DMS53 (cell line): ENCODE results near the gene CNRIP1.

Experiments used
- DNase-seq: peaks from one replicate; lab custom pipeline; 2025; lab: John Stamatoyannopoulos, UW

The CNRIP1 gene

DNA sequence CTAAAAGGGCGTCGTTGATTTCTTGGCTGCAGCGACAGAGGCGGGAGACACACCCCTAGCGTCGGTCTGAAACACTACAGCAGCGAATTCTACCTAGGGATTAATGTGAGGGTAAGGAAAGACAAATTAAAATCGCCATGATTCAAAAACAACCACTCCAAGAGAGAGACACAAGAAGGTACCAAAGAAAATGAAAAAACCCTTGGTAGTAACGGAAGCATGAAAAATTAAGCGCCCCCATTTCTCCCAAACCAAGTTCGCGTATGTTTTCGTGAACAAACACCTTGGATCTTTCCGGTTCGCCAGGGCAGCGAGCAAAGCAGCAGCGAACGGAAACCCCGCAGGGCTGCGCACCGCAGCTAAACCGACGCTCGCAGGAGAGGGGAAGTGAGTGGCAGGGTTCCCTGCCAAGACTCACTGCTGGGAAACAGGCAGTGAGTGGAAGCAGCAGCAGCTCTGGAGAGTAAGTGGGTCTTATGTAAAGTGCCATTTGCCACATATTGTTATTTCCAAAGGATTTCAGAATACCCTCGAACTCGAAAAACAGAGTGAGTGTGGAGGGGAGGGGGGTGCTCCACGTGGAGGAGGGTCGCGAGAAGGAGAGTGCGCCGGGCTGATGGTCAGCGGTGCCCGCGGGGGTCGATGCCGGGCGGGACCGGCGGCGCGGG, 68.4 kb downstream of the CNRIP1 start:
- peak; percentile 91 for DNase-seq

DNA sequence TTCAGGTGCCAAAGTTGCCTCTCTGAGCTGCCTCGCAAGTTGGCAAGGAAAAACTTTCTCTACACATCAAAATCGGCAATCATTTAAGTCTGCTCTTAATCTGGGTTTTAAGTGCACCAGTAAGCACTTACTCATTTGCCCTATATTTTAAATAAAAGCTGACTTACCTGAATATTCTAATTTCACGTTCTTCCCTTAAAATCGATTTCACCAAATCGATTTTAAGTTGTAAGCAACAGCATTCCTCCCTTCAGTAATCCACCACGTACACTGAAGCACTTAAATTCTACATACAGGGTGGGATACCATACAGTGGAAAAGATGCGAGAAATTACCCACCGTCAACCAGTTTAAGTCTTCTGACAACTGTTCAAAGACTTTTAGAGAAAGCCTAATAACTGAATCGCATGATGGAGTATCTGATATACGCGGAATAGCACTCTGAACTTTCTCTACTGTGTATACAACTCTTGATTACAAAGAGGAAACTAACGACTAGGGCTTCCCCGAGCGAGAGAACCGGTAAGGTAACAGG, 69.0 kb downstream of the CNRIP1 start:
- no peak for DNase-seq

DNA sequence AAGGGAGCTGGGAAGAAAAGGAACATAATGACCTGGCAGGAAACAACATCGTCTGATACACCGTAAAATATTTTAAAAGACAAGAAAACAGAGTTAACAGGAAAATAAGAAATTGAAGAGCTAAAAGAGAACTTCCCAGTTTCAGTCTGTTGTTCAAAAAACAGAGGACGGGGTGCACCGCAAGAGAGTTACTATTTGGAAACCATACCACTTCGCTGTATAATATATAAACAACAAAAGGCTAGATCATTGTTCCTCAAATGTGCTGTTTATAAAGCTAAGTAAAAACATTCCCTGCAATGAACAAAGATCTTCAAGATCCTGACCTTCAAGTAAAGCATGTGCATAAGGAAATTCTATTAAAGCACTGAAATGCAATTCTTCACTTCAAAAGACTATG, 69.6 kb downstream of the CNRIP1 start:
- DNase-seq: no peak

DNA sequence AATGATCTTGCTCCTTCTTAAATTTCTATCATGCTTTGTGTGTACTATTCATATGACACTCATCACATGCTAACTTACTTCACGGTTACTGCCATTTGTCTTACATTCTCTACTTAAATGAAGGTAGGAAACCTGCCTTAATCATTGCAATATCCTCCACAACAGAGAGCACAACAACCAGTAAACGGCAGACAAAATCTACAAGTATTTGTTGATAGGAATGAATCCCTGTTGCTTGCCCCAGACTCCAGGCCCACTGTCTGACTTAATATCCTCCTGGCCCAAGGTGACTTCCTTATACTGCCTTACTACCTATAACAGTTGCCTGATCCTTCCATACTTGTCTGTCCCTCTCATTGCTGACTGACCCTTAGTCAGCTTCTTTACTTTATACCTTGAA, 70.9 kb downstream of the CNRIP1 start:
- no peak for DNase-seq

DNA sequence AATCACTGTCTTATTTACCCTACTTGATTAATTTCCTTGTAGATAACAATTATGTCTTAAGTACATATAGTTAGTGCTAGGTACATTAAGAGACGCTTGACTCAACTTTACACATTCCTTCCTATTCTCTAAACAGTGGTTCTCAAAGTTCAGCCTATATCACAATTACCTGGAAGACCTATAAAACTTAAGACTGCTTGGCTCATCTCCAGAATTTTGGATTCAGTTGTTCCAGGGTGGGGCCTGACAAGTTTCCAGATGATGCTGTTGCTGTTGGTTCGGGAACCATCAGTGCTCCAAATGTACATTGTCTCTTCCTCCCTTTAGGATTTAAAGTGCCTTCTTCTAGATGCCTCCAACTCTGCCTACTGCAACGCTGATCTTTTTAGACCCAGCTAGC, 71.4 kb downstream of the CNRIP1 start:
- DNase-seq: no peak

DNA sequence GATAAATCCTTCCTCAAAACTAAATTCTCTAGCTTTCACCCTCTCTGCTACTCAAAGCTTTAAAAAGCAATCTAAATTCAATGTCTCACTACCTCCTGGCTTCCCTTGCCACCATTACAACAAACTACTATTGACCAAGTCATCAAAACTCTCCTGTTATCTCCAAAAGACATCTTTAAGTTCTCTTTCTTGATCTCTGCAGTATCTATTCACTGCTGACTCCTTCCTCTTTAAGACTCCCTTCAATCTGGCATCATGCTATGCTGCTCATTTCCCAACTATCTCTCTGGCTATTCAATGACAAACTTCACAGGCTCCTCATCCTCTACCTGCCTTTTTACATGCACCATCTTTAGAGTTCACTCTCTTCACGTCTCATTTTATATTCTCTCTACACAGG, 73.4 kb downstream of the CNRIP1 start:
- DNase-seq: no peak

DNA sequence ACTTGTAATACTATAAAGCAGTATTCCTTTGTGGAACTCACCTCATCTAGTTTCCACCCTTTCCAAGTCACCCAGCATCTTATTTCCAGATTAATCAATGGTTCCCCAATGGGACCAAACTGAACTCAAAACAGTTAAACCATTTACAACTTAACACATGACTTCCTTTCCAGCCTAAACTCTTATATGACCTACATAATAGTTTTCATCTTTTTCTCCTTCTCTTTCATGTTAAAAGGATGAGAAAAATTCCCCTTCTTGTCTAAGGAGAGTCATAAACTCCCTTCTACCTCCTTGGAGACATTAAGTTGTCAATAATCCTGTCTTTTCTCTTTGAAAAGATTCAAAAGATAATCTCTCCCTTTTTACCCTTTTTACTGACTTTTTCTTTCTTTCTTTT, 74.1 kb downstream of the CNRIP1 start:
- DNase-seq: no peak

DNA sequence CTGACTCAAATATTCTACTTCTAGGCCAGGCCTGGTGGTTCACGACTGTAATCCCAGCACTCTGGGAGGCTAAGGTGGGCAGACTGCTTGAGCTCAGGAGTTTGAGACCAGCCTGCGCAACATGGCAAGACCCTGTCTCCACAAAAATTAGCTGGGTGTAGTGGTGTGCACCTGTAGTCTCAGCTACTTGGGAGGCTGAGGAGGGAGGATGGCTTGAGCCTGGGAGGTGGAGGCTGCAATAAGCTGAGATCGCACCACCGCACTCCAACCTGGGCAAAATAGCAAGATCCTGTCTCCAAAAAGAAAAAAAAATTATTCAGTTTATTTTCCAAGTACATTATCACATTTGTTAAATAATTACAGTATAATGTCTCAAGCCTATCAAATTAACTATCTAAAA, 74.7 kb downstream of the CNRIP1 start:
- DNase-seq: no peak

DNA sequence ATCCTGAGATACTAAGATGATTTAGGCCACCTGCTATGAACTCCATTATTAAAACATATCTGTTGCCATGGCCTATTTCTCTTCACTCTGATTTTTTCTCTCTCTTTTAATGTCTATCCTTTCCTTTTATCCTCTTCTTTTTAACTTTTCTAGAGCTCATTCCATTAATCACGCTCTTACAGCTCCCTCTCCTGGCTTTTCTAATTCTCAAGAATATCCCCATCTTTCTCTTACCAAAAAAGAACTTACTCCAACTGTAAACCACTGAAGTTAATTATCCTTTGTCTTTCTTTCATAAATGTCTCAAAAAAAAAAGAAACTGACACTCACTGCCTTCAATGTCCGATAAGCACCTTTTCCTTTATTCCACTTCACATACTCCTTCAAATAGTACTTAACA, 75.3 kb downstream of the CNRIP1 start:
- no peak for DNase-seq
